ENCODE results near the gene TGFA. TPM values are rescaled to one million over a fixed set of nuclear protein-coding genes. Genes with fewer than 3 reads are reported as not detected.
A peak's percentile ranks its signal among the peaks of the same experiment; 100 is the strongest.

TGFA gene
- total RNA-seq, 1 experiment from 2014 or later, result 50.1 TPM

- ChIA-PET CTCF (interaction anchor here (0.6 to 2.1 kb wide), 2 partner anchors 21 to 254 kb away, joined by 3 to 7 read pairs; no protein-coding TSS in a partner anchor), POLR2A (interaction anchor here (1.0 to 1.2 kb wide), 3 partner anchors 38 to 338 kb away, joined by 3 to 4 read pairs (median 3); partner anchors contain the start of gene PCYOX1), RAD21 (ENCODE audit: low non-redundant PET in 1 of 2, low total read pairs in 2 of 2, uncharacterized antibody in 2 of 2, unreplicated experiment in 2 of 2) (no interaction called here)
- DNase-seq (ENCODE audit: low read depth, low spot score), result peak; percentile 71
- Histone ChIP-seq H3K9me3 (ENCODE audit: control insufficient read depth in 1 of 2, insufficient read depth in 1 of 2, low read depth in 1 of 2, low read length in 2 of 2) (no peaks in the 10 kb centered on the region), H3K4me1 (ENCODE audit: control insufficient read depth in 1 of 2, insufficient read depth in 2 of 2, low read length in 2 of 2) (peaks cover 24 to 32% of the 10 kb centered on the region in 2 experiments), H3K4me3 (replicated peaks in 1 of 2; ENCODE audit: low read depth in 1 of 2, low read length in 2 of 2) (peak overlapping the region; percentile 8 to 28; a peak in 2 of 4 replicates), H3K4me2 (ENCODE audit: low read length) (peak overlapping the region; percentile 74), H4K20me1 (ENCODE audit: insufficient read depth) (no peaks in the 10 kb centered on the region), H3K27ac (ENCODE audit: low read depth, low read length) (peak overlapping the region; percentile 93), H3K79me2 (ENCODE audit: insufficient read depth, low read length) (no peaks in the 10 kb centered on the region), H2AFZ (ENCODE audit: low read depth, low read length, poor library complexity, severe bottlenecking) (peak overlapping the region; percentile 76), H3K9me2 (ENCODE audit: insufficient read depth) (no peaks in the 10 kb centered on the region), H3K9ac (ENCODE audit: low read length) (peak overlapping the region; percentile 44), H3K36me3 (ENCODE audit: control insufficient read depth in 1 of 2, insufficient read depth in 2 of 2, low read length in 2 of 2) (no peaks in the 10 kb centered on the region), H3K27me3 (ENCODE audit: insufficient read depth, low read length) (no peaks in the 10 kb centered on the region)
- intact Hi-C loops (cut with micrococcal nuclease), result no loop called here
- BruUV-seq (replicated peaks), result no TSS peak
- ATAC-seq, result peak; percentile 88
- peak; percentile 89 for TF ChIP-seq CBX3 (IDR thresholded peaks at IDR 0.05; ENCODE audit: low read depth)
- no peak for TF ChIP-seq CTCF (IDR thresholded peaks at IDR 0.05 in 2 of 3, conservative IDR thresholded peaks at IDR 0.05 in 1 of 3; ENCODE audit: borderline replicate concordance in 1 of 3, insufficient read depth in 1 of 3, low read depth in 2 of 3, low read length in 2 of 3)
- no peak for TF ChIP-seq ATF3 (IDR thresholded peaks at IDR 0.05)
- peak; percentile 95 for TF ChIP-seq JUND (IDR thresholded peaks at IDR 0.05)
- TF ChIP-seq EZH2phosphoT487 (IDR thresholded peaks at IDR 0.05; ENCODE audit: borderline replicate concordance), result no peak
- peak; percentile 70 for TF ChIP-seq POLR2AphosphoS5 (IDR thresholded peaks at IDR 0.05; ENCODE audit: low read depth, low read length)
- TF ChIP-seq RAD21 (IDR thresholded peaks at IDR 0.05; ENCODE audit: low read depth), result peak; percentile 26; the same call in 1 of the 2 replicates
- TF ChIP-seq CEBPB (IDR thresholded peaks at IDR 0.05; ENCODE audit: low read depth), result peak; percentile 65; the same call in 1 of the 2 replicates
- peak; percentile 81 for TF ChIP-seq SIN3A (IDR thresholded peaks at IDR 0.05; ENCODE audit: low read depth)
- TF ChIP-seq YY1 (IDR thresholded peaks at IDR 0.05; ENCODE audit: extremely low read depth, insufficient replicate concordance, low read depth, low read length), result no peak
- TF ChIP-seq SRF (IDR thresholded peaks at IDR 0.05; ENCODE audit: low read depth), result 0 out of 2 replicates have a peak, but pooled peaks have one; percentile 65
- TF ChIP-seq SP1 (IDR thresholded peaks at IDR 0.05; ENCODE audit: low read depth), result peak; percentile 94
- peak; percentile 48 for TF ChIP-seq TCF7L2 (IDR thresholded peaks at IDR 0.05; ENCODE audit: borderline replicate concordance, extremely low read depth, insufficient read depth, insufficient read length)
- no peak for TF ChIP-seq MAX (IDR thresholded peaks at IDR 0.05)
- TF ChIP-seq ZNF274 (IDR thresholded peaks at IDR 0.05; ENCODE audit: low read depth, low read length), result no peak
- TF ChIP-seq ELF1 (IDR thresholded peaks at IDR 0.05; ENCODE audit: borderline replicate concordance, low read depth), result no peak
- no peak for TF ChIP-seq REST (IDR thresholded peaks at IDR 0.05; ENCODE audit: low read depth)
- TF ChIP-seq FOSL1 (IDR thresholded peaks at IDR 0.05; ENCODE audit: low read depth), result peak; percentile 97
- TF ChIP-seq EZH2 (IDR thresholded peaks at IDR 0.05), result no peak
- TF ChIP-seq ZFX (IDR thresholded peaks at IDR 0.05), result no peak
- no peak for TF ChIP-seq POLR2A (IDR thresholded peaks at IDR 0.05; ENCODE audit: borderline replicate concordance, extremely low read depth, insufficient read depth, insufficient read length)
- TF ChIP-seq EGR1 (IDR thresholded peaks at IDR 0.05; ENCODE audit: low read depth), result no peak
Measured at GRCh38 chr2:70596293-70596692, 42.7 kb upstream of the TGFA start.

Data from HCT116 (cell line).